HG02970 (cell line): ENCODE measurements around the gene MX2.

ENCODE experiments used
- ATAC-seq: cut with Tn5 transposase; IDR thresholded peaks from one replicate; pipeline ENCODE4 v1.9.1; 2021; ENCODE audit warnings: mild to moderate bottlenecking, moderate library complexity, moderate number of reproducible peaks; ENCODE audit not compliant: unreplicated experiment, low FRiP score

MX2 gene

GRCh38 chr21:41431788-41432548 is 70.1 kb downstream of the MX2 start:
- no peak for ATAC-seq

- no peak for ATAC-seq
Measured at GRCh38 chr21:41432562-41433460, 71.0 kb downstream of the MX2 start.

DNA sequence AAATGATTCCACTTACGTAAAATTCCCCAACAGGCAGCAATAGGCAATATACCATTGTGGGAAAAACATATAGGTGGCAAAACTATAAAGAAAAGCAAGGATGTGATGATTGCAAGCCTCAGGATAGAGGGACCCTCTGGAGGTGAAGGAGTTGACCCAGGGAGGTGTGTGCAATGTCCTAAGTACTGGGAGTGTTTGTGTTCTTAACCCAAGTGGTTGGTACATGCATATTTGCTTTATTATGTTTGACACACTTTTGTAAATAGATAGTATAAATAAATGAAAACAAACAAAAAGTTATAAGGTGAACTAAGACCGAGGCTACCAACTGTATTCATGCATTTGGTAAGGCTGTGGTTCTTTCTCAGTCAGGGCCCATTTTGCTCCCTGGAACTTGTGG is 71.7 kb downstream of the MX2 start:
- ATAC-seq: no peak

- ATAC-seq: no peak
Measured at GRCh38 chr21:41435706-41436105, 73.9 kb downstream of the MX2 start.

DNA sequence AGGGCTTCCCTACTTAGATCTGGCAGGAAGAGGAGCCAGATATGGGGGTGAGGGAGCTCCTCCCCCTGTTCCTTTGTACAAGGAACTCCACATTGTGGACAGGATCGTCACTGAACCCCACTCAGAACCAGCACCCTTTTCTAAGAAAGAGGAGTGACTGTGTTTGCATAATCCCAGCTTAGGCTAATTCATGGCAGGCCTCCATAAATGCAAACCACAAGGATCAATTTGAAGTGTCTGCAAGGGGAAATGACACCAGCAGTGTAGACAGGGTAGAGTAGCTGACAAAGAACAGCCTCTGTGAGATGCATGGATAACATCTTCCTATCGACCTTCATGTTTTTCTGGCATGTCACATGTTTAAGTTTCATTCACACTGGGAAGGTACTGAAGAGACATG is 75.9 kb downstream of the MX2 start:
- no peak for ATAC-seq

- ATAC-seq: no peak
Measured at GRCh38 chr21:41438425-41439113, 76.7 kb downstream of the MX2 start.

DNA sequence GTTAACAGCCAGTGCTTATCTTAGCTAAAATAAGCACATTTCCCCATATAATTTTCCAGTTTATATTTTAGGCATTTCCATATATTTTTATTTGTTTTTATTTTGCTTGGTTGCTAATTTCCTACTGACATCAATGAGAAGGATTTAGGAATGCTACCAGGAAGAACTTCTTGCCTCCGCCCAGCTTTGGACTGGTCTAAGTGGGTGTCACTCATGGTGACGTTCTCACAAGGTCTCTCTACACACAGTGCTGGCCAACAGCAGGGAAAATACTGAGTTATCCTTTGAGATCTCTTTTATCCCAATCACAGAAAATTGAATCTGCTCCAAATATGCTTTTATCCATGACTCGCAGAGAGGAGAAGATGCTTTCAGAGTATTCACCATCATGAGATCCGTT is 77.4 kb downstream of the MX2 start:
- ATAC-seq: no peak

- ATAC-seq: no peak
Measured at GRCh38 chr21:41441546-41441945, 79.7 kb downstream of the MX2 start.

- ATAC-seq: no peak
Measured at GRCh38 chr21:41442481-41443186, 80.8 kb downstream of the MX2 start.

DNA sequence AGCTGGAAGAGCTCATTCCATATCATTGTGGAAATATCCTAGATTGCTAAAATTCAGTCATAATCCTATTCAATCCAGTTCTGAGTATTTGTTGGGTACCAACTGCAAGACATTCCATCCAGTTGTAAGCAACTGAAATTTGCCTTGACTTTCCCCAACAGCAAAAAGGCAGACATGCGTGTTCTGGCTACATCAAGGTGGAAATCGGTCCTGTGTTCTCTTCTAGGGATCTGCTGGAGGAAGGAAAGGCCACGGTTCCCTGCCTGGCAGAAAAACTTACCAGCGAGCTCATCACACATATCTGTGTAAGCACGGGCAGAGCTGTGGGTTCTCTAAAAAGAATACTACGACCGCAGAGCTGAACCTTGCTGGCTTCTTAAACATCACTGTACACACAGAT is 81.7 kb downstream of the MX2 start:
- no peak for ATAC-seq

DNA sequence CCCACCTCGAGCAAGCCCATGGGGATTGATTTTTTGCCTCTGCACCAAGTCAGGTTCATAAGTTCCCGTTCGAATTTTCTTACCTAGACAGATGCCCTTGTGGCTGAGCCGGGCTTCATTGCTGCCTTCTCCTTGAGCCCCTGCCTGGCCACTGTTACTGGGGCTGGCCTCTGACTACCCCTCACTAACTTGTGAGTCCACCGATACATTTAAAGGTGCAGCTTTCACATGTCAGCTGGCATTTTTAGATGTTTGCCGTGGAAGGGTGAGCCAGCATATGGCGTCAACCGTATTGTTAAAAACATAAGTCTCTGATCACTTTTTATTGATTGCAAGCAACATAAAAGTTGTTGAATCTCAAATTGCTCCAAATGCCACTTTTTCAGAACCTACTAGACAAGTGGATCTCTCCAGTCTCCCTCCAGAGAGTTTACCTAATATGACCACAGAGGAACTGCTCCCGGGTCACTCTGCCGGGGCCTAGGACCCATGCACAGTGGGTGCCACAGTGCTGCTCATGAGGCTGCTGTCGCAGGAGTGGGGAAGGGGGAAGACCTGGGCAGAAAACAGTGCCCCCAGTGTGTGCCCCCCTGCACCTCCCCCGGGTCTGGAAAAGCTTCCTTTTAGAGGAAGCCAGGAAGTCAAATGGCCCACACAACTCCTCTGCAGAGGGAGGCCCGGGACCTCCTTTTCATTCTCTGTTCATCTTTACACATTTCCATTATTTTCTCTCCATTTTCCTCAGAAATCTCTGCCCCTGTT is 83.1 kb downstream of the MX2 start:
- ATAC-seq: no peak

DNA sequence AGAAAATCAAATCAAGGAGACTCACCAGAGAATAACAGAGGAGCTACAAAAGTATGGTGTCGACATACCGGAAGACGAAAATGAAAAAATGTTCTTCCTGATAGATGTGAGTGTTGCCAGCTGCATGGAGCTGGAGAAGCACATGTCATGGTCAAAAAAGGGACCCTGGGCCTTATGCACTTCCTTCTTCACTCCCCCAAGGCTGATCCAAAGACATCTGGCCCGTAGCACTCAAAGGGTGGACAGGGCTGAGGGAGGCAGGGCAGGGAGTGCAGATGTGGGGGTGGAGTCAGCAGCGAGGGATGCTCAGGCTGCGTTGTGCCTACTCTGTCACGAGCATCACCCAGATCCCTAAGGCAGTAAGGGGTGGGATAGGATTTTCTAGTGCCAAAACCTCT is 83.6 kb downstream of the MX2 start:
- no peak for ATAC-seq

- no peak for ATAC-seq
Measured at GRCh38 chr21:41446586-41446985, 84.8 kb downstream of the MX2 start.

GRCh38 chr21:41447356-41447755 is 85.5 kb downstream of the MX2 start:
- no peak for ATAC-seq

GRCh38 chr21:41449613-41450012 is 87.8 kb downstream of the MX2 start:
- ATAC-seq: no peak

- ATAC-seq: no peak
Measured at GRCh38 chr21:41451753-41452676, 90.2 kb downstream of the MX2 start.

GRCh38 chr21:41453198-41453597 is 91.4 kb downstream of the MX2 start:
- no peak for ATAC-seq

DNA sequence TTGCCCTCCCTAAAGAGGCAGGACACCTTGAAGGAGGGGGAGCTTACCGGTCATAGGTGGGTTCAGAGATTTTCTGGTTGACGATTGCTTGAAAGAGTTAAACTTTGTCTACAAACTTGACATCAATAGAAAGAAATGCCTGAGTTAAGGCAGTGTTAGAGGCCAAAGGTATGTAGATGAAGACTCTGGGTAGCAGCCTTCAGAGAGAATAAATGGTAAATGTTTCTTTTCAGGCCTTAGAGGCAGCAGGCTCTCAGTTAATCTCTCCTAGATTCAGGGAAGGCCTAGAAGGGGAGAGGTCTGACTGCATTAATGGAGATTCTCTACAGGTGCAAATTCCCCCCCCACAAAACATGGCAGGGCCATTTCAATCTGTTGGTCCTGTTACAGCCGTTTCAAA is 91.9 kb downstream of the MX2 start:
- ATAC-seq: no peak

- ATAC-seq: no peak
Measured at GRCh38 chr21:41458121-41458520, 96.3 kb downstream of the MX2 start.
